Stimulated activated CD4-positive, alpha-beta T cell treated with anti-CD3 and anti-CD28 coated beads, Interleukin-15, amount 100 ng/mL, for 1 hour (primary cell): Measurements from ENCODE around the gene CLUH.
"Not testable (repeated sequence)": the region's sequence is repeated elsewhere in the genome, so short reads cannot be mapped to it uniquely, and the experiment has no call there.

Experiments
- DNase-seq, 2 donors: peaks; one replicate each; pipeline ENCODE4 v3.0.0-alpha.2; 2020; ENCODE audit warnings: low read depth in 1 of 2, low spot score in 1 of 2

Gene CLUH

DNA sequence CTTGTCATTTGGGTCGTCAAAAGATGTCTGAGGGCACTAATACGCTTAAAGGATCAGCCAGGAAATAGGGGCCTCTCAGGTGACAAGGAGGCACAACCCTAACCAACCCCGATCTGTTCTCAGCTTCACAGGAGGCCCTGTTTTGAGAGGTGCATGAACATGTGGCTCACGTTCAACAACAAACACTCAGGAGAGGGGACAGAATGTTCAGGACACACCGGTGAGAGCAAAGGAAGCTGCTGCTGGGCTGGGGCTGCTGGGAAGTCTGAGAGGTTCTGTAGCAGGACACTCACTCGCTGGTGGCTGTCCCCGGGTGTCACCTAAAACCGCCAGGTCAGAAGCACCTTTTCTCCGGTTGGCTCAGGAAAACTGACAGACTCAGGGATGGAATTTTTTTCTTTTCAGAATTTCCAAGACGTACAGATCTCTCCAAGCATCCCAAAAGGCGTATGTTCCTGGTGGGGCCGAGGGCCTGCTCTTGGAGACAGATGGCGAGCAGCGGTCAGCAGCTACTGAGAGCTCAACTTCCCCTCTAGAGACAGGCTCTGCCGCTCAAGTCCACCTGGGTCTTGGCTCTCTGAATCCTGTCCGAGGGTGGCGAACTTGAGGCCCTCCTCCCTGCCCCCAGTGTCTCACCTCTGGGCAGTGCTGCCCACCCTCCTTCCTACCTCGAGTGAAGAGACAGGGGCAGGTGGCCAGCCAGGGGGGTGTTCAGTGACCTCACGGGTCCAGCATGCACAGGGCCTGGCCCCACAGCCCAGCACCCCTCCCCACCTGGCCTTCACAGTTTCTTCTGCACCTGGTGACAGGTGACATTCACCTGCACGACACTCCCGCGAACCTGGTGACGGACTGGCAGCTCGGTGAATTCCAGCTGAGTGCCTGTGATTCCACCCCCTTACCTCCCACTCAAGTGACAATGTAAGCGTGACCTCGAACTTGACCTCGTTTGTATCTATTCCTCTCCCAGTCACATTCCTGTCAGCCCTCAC, 22.9 kb downstream of the CLUH start:
- no peak for DNase-seq

GRCh38 chr17:2687074-2687418, 24.5 kb downstream of the CLUH start:
- DNase-seq: no peak

DNA sequence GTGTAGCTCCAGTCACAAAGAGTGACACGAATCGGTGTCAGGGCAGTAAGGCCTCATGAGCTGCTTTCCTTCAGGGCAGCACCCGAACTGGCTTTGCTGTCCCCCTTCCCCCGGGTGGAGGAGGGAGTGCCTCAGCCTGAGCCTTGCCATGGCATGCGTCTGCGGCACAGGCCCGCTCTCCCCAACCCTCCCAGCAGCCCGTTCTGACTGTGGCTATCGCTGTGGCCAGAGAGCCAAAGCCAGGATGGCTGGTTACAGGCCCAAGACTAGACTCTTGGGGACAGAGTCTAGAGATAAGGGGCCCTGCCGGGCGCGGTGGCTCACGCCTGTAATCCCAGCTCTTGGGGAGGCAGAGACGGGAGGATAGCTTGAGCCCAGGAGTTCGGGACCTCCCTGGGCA, 25.9 kb downstream of the CLUH start:
- DNase-seq: no peak

GRCh38 chr17:2684549-2684948, 27.0 kb downstream of the CLUH start:
- DNase-seq: no peak

DNA sequence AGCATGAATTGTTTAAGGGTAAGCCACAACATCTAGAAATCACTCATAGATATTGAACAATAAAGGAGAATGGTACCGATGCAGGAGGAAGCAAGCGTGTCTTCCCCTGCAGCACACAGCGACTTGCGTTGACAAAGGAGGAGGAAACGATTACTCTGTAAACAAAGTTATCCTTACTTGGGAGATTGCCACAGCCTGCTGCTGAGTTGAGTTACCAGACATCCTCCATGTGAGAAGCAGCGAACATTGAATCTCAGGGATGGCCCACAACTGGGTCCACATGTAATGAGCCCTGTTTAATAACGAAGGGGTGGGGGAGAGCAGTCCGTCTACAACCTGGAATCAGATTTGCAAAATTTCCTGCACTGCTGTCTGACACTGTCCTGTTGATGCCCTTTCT, 27.7 kb downstream of the CLUH start:
- DNase-seq: no peak

GRCh38 chr17:2682176-2682938, 29.2 kb downstream of the CLUH start:
- no peak for DNase-seq

GRCh38 chr17:2681650-2682049, 29.9 kb downstream of the CLUH start:
- no peak for DNase-seq

DNA sequence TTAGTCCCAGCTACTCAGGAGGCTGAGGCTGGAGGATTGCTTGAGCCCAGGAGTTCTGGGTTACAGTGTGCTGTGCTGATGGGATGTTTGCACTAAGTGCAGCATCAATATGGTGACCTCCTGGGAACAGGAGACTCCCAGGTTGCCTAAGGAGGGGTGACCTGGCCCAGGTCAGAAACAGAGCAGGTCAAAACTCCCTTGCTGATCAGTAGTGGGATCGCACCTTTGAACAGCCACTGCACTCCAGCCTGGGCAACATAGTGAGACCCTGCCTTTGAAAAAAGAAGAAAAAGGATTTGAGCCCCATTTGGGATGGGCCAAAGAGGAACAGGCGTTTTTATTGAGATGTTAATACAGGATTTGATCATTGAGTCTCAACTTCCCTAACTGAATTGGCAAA, 30.6 kb downstream of the CLUH start:
- DNase-seq: no peak

DNA sequence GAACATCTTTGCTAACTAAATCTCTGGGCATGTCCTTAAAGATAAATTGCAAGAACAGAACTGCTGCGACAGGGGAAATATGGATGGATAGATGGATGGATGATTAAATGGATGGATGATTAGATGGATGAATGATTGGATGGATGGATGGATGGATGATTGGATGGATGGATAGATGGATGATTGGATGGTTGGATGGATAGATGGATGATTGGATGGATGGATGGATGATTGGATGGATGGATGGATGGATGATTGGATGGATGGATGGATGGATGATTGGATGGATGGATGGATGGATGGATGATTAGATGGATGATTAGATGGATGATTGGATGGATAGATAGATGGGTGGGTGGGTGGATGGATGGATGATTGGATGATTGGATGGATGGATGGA, 32.3 kb downstream of the CLUH start:
- DNase-seq: not testable (repeated sequence)

GRCh38 chr17:2672026-2672425, 39.5 kb downstream of the CLUH start:
- no peak for DNase-seq

GRCh38 chr17:2660410-2660809, 51.2 kb downstream of the CLUH start:
- DNase-seq: not testable (repeated sequence)

GRCh38 chr17:2659337-2659736, 52.2 kb downstream of the CLUH start:
- not testable (repeated sequence) for DNase-seq

DNA sequence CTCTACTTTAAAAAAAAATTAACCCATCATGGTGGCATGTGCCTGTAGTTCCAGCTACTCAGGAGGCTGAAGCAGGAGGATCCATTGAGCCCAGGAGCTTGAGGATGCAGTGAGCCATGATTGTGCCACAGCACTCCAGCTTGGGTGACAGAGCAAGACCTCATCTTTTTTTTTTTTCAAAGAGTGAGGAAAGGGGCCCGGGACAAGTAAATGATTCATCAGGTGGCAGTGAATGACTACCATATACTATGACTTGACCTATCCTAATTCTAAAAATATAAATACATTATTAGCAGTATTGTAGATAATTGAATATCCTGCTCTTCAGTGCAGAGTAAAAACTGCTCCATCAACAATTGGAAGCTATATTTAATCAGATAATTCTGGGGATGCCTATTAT, 55.3 kb downstream of the CLUH start:
- no peak for DNase-seq

DNA sequence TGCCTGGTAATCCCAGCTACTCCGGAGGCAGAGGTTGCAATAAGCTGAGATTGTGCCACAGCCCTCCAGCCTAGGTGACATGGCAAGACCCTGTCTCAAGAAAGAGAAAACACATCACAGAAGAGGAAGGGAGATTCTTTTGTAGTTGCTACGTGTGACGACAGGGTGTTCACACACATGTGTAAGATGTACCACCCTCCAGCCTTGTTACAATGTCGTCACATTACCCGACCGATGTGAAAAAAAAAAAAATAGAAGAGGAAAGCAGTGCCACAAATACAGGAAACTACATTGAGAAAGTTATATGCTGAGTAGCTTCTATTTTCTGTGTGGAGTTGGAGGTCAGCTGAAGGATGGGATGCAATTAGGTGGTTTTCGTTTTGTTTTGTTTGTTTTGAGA, 56.0 kb downstream of the CLUH start:
- no peak for DNase-seq

GRCh38 chr17:2652911-2653310, 58.7 kb downstream of the CLUH start:
- not testable (repeated sequence) for DNase-seq

DNA sequence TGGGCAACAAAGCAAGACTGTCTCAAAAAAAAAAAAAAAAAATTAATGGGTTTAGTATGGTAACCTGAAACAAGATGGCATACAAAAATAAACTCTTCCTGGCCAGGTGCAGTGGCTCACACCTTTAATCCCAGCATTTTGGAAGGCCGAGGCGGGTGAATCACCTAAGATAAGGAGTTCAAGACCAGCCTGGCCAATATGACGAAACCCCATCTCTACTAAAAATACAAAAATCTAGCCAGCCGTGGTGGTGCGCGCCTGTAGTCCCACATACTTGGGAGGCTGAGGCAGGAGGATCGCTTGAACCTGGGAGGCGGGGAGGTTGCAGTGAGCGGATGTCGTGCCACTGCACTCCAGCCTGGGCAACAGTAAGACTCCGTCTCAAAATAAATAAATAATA, 62.4 kb downstream of the CLUH start:
- DNase-seq: no peak

DNA sequence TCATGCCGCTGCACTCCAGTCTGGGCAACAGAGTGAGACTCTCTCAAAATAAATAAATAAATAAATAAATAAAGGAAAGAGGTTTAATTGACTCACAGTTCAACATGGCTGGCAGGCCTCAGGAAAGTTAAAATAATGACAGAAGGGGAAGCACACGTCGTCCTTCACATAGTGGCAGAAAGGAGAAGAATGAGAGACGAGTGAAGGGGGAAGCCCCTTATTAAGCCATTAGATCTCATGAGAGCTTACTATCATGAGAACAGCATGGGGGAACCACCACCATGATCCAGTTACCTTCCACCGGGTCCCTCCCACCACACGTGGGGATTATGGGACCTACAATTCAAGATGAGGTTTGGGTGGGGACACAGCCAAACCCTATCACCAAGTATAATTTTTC, 63.6 kb downstream of the CLUH start:
- no peak for DNase-seq

DNA sequence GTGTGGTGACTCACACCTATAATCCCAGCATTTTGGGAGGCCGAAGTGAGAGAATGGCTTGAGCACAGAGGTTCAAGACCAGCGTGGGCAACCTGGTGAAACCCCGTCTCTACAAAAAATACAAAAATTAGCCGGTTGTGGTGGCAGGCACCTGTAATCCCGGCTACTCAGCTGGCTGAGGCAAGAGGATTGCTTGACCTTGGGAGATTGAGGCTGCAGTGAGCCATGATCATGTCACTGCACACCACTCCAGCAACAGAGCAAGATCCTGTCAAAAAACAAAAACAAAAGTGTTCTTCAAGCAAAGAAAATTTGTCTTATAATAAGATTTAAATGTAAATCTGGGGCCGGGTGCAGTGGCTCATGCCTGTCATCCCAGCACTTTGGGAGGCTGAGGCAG, 66.6 kb downstream of the CLUH start:
- no peak for DNase-seq
